ENCODE measurements around the gene ZNF473.

DNA sequence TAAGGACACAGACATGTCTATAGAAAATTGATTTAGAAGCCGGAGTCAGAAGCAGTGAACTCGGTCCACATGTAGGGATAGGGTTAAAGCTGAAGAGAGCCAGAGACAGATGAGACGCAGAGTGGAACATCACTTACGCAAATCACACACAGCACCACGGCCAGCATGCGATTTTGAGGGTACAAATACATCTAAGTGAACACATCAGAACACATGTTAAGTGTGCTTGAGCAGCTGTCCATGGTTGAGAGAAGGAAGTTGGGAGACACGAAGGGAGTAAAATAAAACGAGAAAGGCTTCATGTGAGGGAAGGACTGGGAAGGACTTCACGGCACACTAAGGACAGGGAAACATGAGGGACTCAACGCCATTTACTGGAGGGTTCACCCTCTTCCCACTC lies 39.5 kb upstream of the ZNF473 start:
- TF ChIP-seq, protein P1, sequence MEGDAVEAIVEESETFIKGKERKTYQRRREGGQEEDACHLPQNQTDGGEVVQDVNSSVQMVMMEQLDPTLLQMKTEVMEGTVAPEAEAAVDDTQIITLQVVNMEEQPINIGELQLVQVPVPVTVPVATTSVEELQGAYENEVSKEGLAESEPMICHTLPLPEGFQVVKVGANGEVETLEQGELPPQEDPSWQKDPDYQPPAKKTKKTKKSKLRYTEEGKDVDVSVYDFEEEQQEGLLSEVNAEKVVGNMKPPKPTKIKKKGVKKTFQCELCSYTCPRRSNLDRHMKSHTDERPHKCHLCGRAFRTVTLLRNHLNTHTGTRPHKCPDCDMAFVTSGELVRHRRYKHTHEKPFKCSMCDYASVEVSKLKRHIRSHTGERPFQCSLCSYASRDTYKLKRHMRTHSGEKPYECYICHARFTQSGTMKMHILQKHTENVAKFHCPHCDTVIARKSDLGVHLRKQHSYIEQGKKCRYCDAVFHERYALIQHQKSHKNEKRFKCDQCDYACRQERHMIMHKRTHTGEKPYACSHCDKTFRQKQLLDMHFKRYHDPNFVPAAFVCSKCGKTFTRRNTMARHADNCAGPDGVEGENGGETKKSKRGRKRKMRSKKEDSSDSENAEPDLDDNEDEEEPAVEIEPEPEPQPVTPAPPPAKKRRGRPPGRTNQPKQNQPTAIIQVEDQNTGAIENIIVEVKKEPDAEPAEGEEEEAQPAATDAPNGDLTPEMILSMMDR (IDR thresholded peaks at IDR 0.05), result no peak
- TF ChIP-seq POLR2A (IDR thresholded peaks at IDR 0.05), result no peak
